SK-N-SH (cell line): ENCODE measurements around the gene UST. TPM values are rescaled to one million over a fixed set of nuclear protein-coding genes. Genes with fewer than 3 reads are reported as not detected.

Experiments used
- CTCF ChIA-PET: fragments of 300-600, 350-600 bp; formaldehyde crosslinking; extraction: SDS; loops from one replicate; lab custom pipeline; 2021; lab: Yijun Ruan, JAX
- POLR2A ChIA-PET: fragments of 350-600 bp; sonication (Branson Sonifier 250); formaldehyde crosslinking; extraction: SDS; loops from one replicate; lab custom pipeline; 2020; ENCODE audit warnings: antibody characterized with exemption, inconsistent platforms; lab: Yijun Ruan, JAX
- DNase-seq: peaks from one replicate; pipeline ENCODE4 v3.0.0; 2012
- H2AFZ ChIP-seq: fragments of 200-600 bp; sonication (generic); 2 replicates; pipeline ENCODE4 v1.8.1; 2016; ENCODE audit warnings: antibody characterized with exemption, mild to moderate bottlenecking, low read depth
- H3F3A ChIP-seq: fragments of 200-600 bp; sonication (generic); replicated peaks from 2 replicates; pipeline ENCODE3; 2016; ENCODE audit warnings: antibody characterized with exemption, mild to moderate bottlenecking; ENCODE audit not compliant: insufficient read depth
- H3K27ac ChIP-seq, 2 experiments: fragments of 200-500 bp in 1 of 2; fragments of 200-600 bp in 1 of 2; sonication (Bioruptor generic) in 1 of 2; sonication (generic), shearing (Covaris generic) in 1 of 2; 2 replicates each; pipeline versions ENCODE4 v1.5.1 to v1.6.1; 2014 to 2016; ENCODE audit warnings: low read depth in 2 of 2, inconsistent platforms in 1 of 2, low read length in 1 of 2, mild to moderate bottlenecking in 1 of 2, mixed read lengths in 1 of 2
- H3K27me3 ChIP-seq: fragments of 200-600 bp; sonication (generic), shearing (Covaris generic); 2 replicates; pipeline ENCODE4 v1.6.1; 2016; ENCODE audit warnings: mixed run types; ENCODE audit not compliant: insufficient read depth
- H3K36me3 ChIP-seq, 2 experiments: fragments of 200-500 bp in 1 of 2; fragments of 200-600 bp in 1 of 2; sonication (Bioruptor generic) in 1 of 2; sonication (generic) in 1 of 2; replicated peaks in 1 of 2; 2 replicates each; pipeline versions ENCODE3 to v1.5.1; 2014 to 2016; ENCODE audit warnings: low read length in 1 of 2, mild to moderate bottlenecking in 1 of 2; ENCODE audit not compliant: insufficient read depth in 2 of 2, control insufficient read depth in 1 of 2
- H3K4me1 ChIP-seq, 2 experiments: fragments of 200-500 bp in 1 of 2; fragments of 200-600 bp in 1 of 2; sonication (Bioruptor generic) in 1 of 2; sonication (generic), shearing (Covaris generic) in 1 of 2; 2 replicates each; pipeline versions ENCODE4 v1.5.1 to v1.6.1; 2014 to 2016; ENCODE audit warnings: low read depth in 1 of 2, low read length in 1 of 2, mixed run types in 1 of 2; ENCODE audit not compliant: insufficient read depth in 2 of 2, control insufficient read depth in 1 of 2
- H3K4me2 ChIP-seq: fragments of 200-600 bp; sonication (generic), shearing (Covaris generic); 2 replicates; pipeline ENCODE4 v1.6.1; 2017; ENCODE audit warnings: mixed run types
- H3K4me3 ChIP-seq, 2 experiments: fragments of 200-500 bp in 1 of 2; fragments of 200-600 bp in 1 of 2; sonication (Bioruptor generic) in 1 of 2; sonication (generic), shearing (Covaris generic) in 1 of 2; 2 replicates each; pipeline versions ENCODE4 v1.5.1 to v1.8.1; 2014 to 2016; ENCODE audit warnings: low read depth in 2 of 2, inconsistent platforms in 1 of 2, low read length in 1 of 2, mild to moderate bottlenecking in 1 of 2, mixed read lengths in 1 of 2, moderate library complexity in 1 of 2
- H3K79me2 ChIP-seq: fragments of 200-600 bp; sonication (generic); 2 replicates; pipeline ENCODE4 v1.8.1; 2017; ENCODE audit warnings: mild to moderate bottlenecking; ENCODE audit not compliant: insufficient read depth
- H3K9ac ChIP-seq: fragments of 200-600 bp; sonication (generic); 2 replicates; pipeline ENCODE4 v1.6.1; 2017; ENCODE audit warnings: mixed run types
- H3K9me2 ChIP-seq: fragments of 200-600 bp; sonication (generic); 2 replicates; pipeline ENCODE4 v1.6.1; 2017; ENCODE audit warnings: mixed run types
- H3K9me3 ChIP-seq: fragments of 200-600 bp; sonication (generic); 2 replicates; pipeline ENCODE4 v1.6.1; 2017; ENCODE audit warnings: mixed run types, mild to moderate bottlenecking, moderate library complexity
- H4K20me1 ChIP-seq: fragments of 200-600 bp; sonication (generic); 2 replicates; pipeline ENCODE4 v1.6.1; 2017; ENCODE audit warnings: mild to moderate bottlenecking, mixed run types; ENCODE audit not compliant: insufficient read depth
- EP300 ChIP-seq, 2 experiments: IDR thresholded peaks; 2 replicates each; pipeline versions ENCODE4 v1.4.0 to v1.6.1; 2012; ENCODE audit warnings: borderline replicate concordance in 1 of 2, low read depth in 1 of 2, low read length in 1 of 2
- FOSL2 ChIP-seq: IDR thresholded peaks from 2 replicates; pipeline ENCODE4 v1.4.0; 2012; ENCODE audit warnings: low read depth, mild to moderate bottlenecking, moderate library complexity, borderline replicate concordance
- FOXJ3 ChIP-seq: sonication (generic); formaldehyde crosslinking; IDR thresholded peaks from 2 replicates; pipeline ENCODE4 v1.5.1; 2020; ENCODE audit warnings: mild to moderate bottlenecking, missing genetic modification reagents
- GABPA ChIP-seq: IDR thresholded peaks from 2 replicates; pipeline ENCODE4 v1.4.0; 2012; ENCODE audit warnings: low read depth, mild to moderate bottlenecking
- IRF3 ChIP-seq: fragments of 150-350 bp; IDR thresholded peaks from 2 replicates; pipeline ENCODE4 v1.6.1; 2016; ENCODE audit warnings: mild to moderate bottlenecking, low read depth, low read length
- JUND ChIP-seq: IDR thresholded peaks from 2 replicates; pipeline ENCODE4 v1.4.0; 2012
- MXI1 ChIP-seq: IDR thresholded peaks from 2 replicates; pipeline ENCODE4 v1.6.1; 2012; ENCODE audit warnings: mild to moderate bottlenecking, low read depth, low read length, improper control_type of control experiment
- NRF1 ChIP-seq: IDR thresholded peaks from 2 replicates; pipeline ENCODE4 v1.6.1; 2012; ENCODE audit warnings: low read depth, mild to moderate bottlenecking, low read length
- PBX3 ChIP-seq: IDR thresholded peaks from 2 replicates; pipeline ENCODE4; 2012
- RAD21 ChIP-seq: IDR thresholded peaks from 2 replicates; pipeline ENCODE4 v1.6.1; 2012; ENCODE audit warnings: mild to moderate bottlenecking, low read length
- RCOR1 ChIP-seq: fragments of 150-350 bp; IDR thresholded peaks from 2 replicates; pipeline ENCODE4 v1.6.1; 2017; ENCODE audit warnings: antibody characterized with exemption, low read length
- REST ChIP-seq: IDR thresholded peaks from 2 replicates; pipeline ENCODE4 v1.6.1; 2012; ENCODE audit warnings: mild to moderate bottlenecking, low read depth, low read length, moderate library complexity
- RFX5 ChIP-seq: IDR thresholded peaks from 2 replicates; pipeline ENCODE4 v1.6.1; 2012; ENCODE audit warnings: mild to moderate bottlenecking, improper control_type of control experiment, low read length
- RXRA ChIP-seq: IDR thresholded peaks from 2 replicates; pipeline ENCODE4 v1.4.0; 2012; ENCODE audit warnings: low read depth, mild to moderate bottlenecking, borderline replicate concordance
- SIN3A ChIP-seq: IDR thresholded peaks from 2 replicates; pipeline ENCODE4 v1.6.1; 2012; ENCODE audit warnings: low read depth, mild to moderate bottlenecking, low read length, moderate library complexity, borderline replicate concordance
- SMC3 ChIP-seq: IDR thresholded peaks from 2 replicates; pipeline ENCODE4 v1.6.1; 2012; ENCODE audit warnings: low read depth, low read length, improper control_type of control experiment
- TCF12 ChIP-seq: IDR thresholded peaks from 2 replicates; pipeline ENCODE4 v1.4.0; 2012
- TEAD4 ChIP-seq: IDR thresholded peaks from 2 replicates; pipeline ENCODE4 v1.4.0; 2012; ENCODE audit warnings: mild to moderate bottlenecking, borderline replicate concordance; ENCODE audit not compliant: insufficient read depth
- USF1 ChIP-seq: IDR thresholded peaks from 2 replicates; pipeline ENCODE4 v1.4.0; 2012; ENCODE audit warnings: low read depth, borderline replicate concordance
- USF2 ChIP-seq: fragments of 150-350 bp; IDR thresholded peaks from 2 replicates; pipeline ENCODE4 v1.6.1; 2017; ENCODE audit warnings: antibody characterized with exemption, low read length, low read depth, borderline replicate concordance
- YY1 ChIP-seq: IDR thresholded peaks from 2 replicates; pipeline ENCODE4 v1.4.0; 2012; ENCODE audit warnings: low read depth, mild to moderate bottlenecking
- WGBS: methylation state at CpG from one replicate; pipeline ENCODE4 v1.1.6; 2017; ENCODE audit warnings: low lambda C conversion rate; 5-methylcytosine and 5-hydroxymethylcytosine counted together
- polyA plus RNA-seq, 3 experiments: library from polyadenylated mRNA; depleted of rRNA; stranded (reverse); fragments of >200 nt; gene quantifications; 2 replicates each; pipeline ENCODE4 v1.2.3, GENCODE V29; 2012

Gene UST
- polyA plus RNA-seq, 1 of the 3 experiments (the other 2 are of a cell fraction), result 1.7 TPM

GRCh38 chr6:148739822-148740128, 7.1 kb upstream of the UST start:
- H3K4me2 ChIP-seq, result no peak overlapping the region
- H3K79me2 ChIP-seq, result no peaks in the 10 kb centered on the region
- no peak overlapping the region for H2AFZ ChIP-seq
- H3K9ac ChIP-seq, result no peak overlapping the region
- H3K9me2 ChIP-seq, result no peaks in the 10 kb centered on the region
- no peak overlapping the region for H3K4me3 ChIP-seq
- H3F3A ChIP-seq, result peaks cover 3% of the 10 kb centered on the region
- peaks cover 13% of the 10 kb centered on the region; the same call in 1 of the 2 replicates for H3K27me3 ChIP-seq
- H3K9me3 ChIP-seq, result no peaks in the 10 kb centered on the region
- 71% methylated on average over 3 of the region's 3 CpGs for WGBS
- no peak overlapping the region for H3K27ac ChIP-seq
- no peak for DNase-seq
- no peaks in the 10 kb centered on the region for H4K20me1 ChIP-seq
- ChIA-PET CTCF (no interaction called here), POLR2A (no interaction called here)
- TF ChIP-seq SMC3 (no peak), TEAD4 (no peak), RAD21 (no peak), RXRA (no peak), RCOR1 (no peak), SIN3A (no peak), YY1 (no peak), TCF12 (no peak), EP300 (IDR thresholded peaks at IDR 0.05; ENCODE audit: borderline replicate concordance in 1 of 2, low read depth in 1 of 2, low read length in 1 of 2) (no peak), FOXJ3 (CRISPR knock-in tag) (no peak), USF2 (no peak), REST (no peak)
- no peaks in the 10 kb centered on the region for H3K36me3 ChIP-seq
- no peaks in the 10 kb centered on the region for H3K4me1 ChIP-seq

- Histone ChIP-seq H2AFZ (no peak overlapping the region), H3K9ac (no peak overlapping the region), H4K20me1 (no peaks in the 10 kb centered on the region), H3K9me2 (no peaks in the 10 kb centered on the region), H3K4me3 (no peak overlapping the region), H3K27ac (no peak overlapping the region), H3K4me2 (no peak overlapping the region), H3K79me2 (no peaks in the 10 kb centered on the region), H3K27me3 (peaks cover 24% of the 10 kb centered on the region; the same call in 1 of the 2 replicates), H3F3A (peaks cover 3% of the 10 kb centered on the region), H3K36me3 (no peaks in the 10 kb centered on the region), H3K4me1 (no peaks in the 10 kb centered on the region), H3K9me3 (no peaks in the 10 kb centered on the region)
- ChIA-PET POLR2A (no interaction called here), CTCF (no interaction called here)
- 7% methylated on average over 4 of the region's 4 CpGs for WGBS
- TF ChIP-seq USF2 (no peak), TCF12 (no peak), JUND (no peak), NRF1 (no peak), MXI1 (no peak), PBX3 (no peak), RFX5 (no peak), RXRA (no peak), FOSL2 (no peak), FOXJ3 (CRISPR knock-in tag) (no peak), IRF3 (no peak), GABPA (no peak), SMC3 (no peak), USF1 (no peak)
- DNase-seq, result no peak
Observed at GRCh38 chr6:148743476-148743875, 3.4 kb upstream of the UST start.
